Activated T-cell treated with anti-CD3 and anti-CD28 coated beads for 4 hours (primary cell): ENCODE data around the gene ADAMTS16.

Source experiments
- DNase-seq: peaks from one replicate; pipeline ENCODE4 v3.0.0-alpha.2; 2020

ADAMTS16 gene

GRCh38 chr5:5189051-5189430 lies 48.9 kb downstream of the ADAMTS16 start:
- DNase-seq = no peak

- no peak for DNase-seq
These were observed 51.8 kb downstream of the ADAMTS16 start for GRCh38 chr5:5191906-5192305.

GRCh38 chr5:5192681-5193080 lies 52.6 kb downstream of the ADAMTS16 start:
- no peak for DNase-seq

GRCh38 chr5:5195128-5195918 lies 55.2 kb downstream of the ADAMTS16 start:
- DNase-seq = no peak

- no peak for DNase-seq
These were observed 58.0 kb downstream of the ADAMTS16 start for GRCh38 chr5:5198135-5198534.

- no peak for DNase-seq
These were observed 58.7 kb downstream of the ADAMTS16 start for GRCh38 chr5:5198815-5199214.

- DNase-seq = no peak
These were observed 59.4 kb downstream of the ADAMTS16 start for GRCh38 chr5:5199495-5199894.

GRCh38 chr5:5200133-5200532 lies 60.0 kb downstream of the ADAMTS16 start:
- no peak for DNase-seq

GRCh38 chr5:5202321-5202720 lies 62.2 kb downstream of the ADAMTS16 start:
- no peak for DNase-seq

GRCh38 chr5:5203451-5203850 lies 63.3 kb downstream of the ADAMTS16 start:
- DNase-seq = no peak

- DNase-seq = no peak
These were observed 67.7 kb downstream of the ADAMTS16 start for GRCh38 chr5:5207828-5208227.

- DNase-seq = no peak
These were observed 69.0 kb downstream of the ADAMTS16 start for GRCh38 chr5:5209089-5209488.

GRCh38 chr5:5209510-5210286 lies 69.6 kb downstream of the ADAMTS16 start:
- no peak for DNase-seq

- DNase-seq = no peak
These were observed 77.2 kb downstream of the ADAMTS16 start for GRCh38 chr5:5217371-5217770.

- DNase-seq = no peak
These were observed 78.3 kb downstream of the ADAMTS16 start for GRCh38 chr5:5218396-5218795.

- DNase-seq = no peak
These were observed 79.4 kb downstream of the ADAMTS16 start for GRCh38 chr5:5219541-5219940.

GRCh38 chr5:5220901-5221631 lies 80.9 kb downstream of the ADAMTS16 start:
- DNase-seq = no peak

- no peak for DNase-seq
These were observed 81.6 kb downstream of the ADAMTS16 start for GRCh38 chr5:5221724-5222123.

GRCh38 chr5:5231576-5231975 lies 91.4 kb downstream of the ADAMTS16 start:
- no peak for DNase-seq

- DNase-seq = no peak
These were observed 94.8 kb downstream of the ADAMTS16 start for GRCh38 chr5:5234912-5235311.

- no peak for DNase-seq
These were observed 95.6 kb downstream of the ADAMTS16 start for GRCh38 chr5:5235685-5236084.

GRCh38 chr5:5239191-5239590 lies 99.1 kb downstream of the ADAMTS16 start:
- DNase-seq = no peak

- DNase-seq = no peak
These were observed 100.1 kb downstream of the ADAMTS16 start for GRCh38 chr5:5240234-5240633.

- DNase-seq = no peak
These were observed 101.9 kb downstream of the ADAMTS16 start for GRCh38 chr5:5242056-5242455.
